NCI-H2171 treated with DMSO at 0.1 percent for 48 hours (cell line): Measurements from ENCODE around the gene GJB5.
"Not testable (repeated sequence)": the region's sequence is repeated elsewhere in the genome, so short reads cannot be mapped to it uniquely, and the experiment has no call there.

ENCODE experiments used
- DNase-seq: peaks from one replicate; lab custom pipeline; 2025; lab: John Stamatoyannopoulos, UW

Gene GJB5

GRCh38 chr1:34754964-34755637 is at the start of gene GJB5:
Gene GJB5, plus strand, starts transcription at chr1:34755047. Its CDS starts 2,284 bp downstream, at chr1:34757331.
- DNase-seq = peak; percentile 72

- DNase-seq = no peak
Measured at GRCh38 chr1:34705077-34705476, 49.8 kb upstream of the GJB5 start.

- no peak for DNase-seq
Measured at GRCh38 chr1:34708106-34708505, 46.7 kb upstream of the GJB5 start.

- no peak for DNase-seq
Measured at GRCh38 chr1:34709547-34709946, 45.3 kb upstream of the GJB5 start.

GRCh38 chr1:34710812-34711211 is 44.0 kb upstream of the GJB5 start:
- DNase-seq = no peak

- no peak for DNase-seq
Measured at GRCh38 chr1:34711485-34711884, 43.4 kb upstream of the GJB5 start.

GRCh38 chr1:34712007-34712688 is 42.7 kb upstream of the GJB5 start:
- DNase-seq = no peak

GRCh38 chr1:34713443-34713842 is 41.4 kb upstream of the GJB5 start:
- no peak for DNase-seq

GRCh38 chr1:34714386-34714785 is 40.5 kb upstream of the GJB5 start:
- DNase-seq = no peak

GRCh38 chr1:34715139-34715538 is 39.7 kb upstream of the GJB5 start:
- DNase-seq = no peak

GRCh38 chr1:34721241-34721640 is 33.6 kb upstream of the GJB5 start:
- peak; percentile 62 for DNase-seq

GRCh38 chr1:34721646-34722355 is 33.0 kb upstream of the GJB5 start:
- peak; percentile 62 for DNase-seq

- no peak for DNase-seq
Measured at GRCh38 chr1:34726861-34727260, 28.0 kb upstream of the GJB5 start.

GRCh38 chr1:34730485-34730884 is 24.4 kb upstream of the GJB5 start:
- DNase-seq = no peak

- not testable (repeated sequence) for DNase-seq
Measured at GRCh38 chr1:34732831-34733230, 22.0 kb upstream of the GJB5 start.

GRCh38 chr1:34736692-34737091 is 18.2 kb upstream of the GJB5 start:
- DNase-seq = peak; percentile 6

GRCh38 chr1:34737236-34737635 is 17.6 kb upstream of the GJB5 start:
- not testable (repeated sequence) for DNase-seq

- DNase-seq = no peak
Measured at GRCh38 chr1:34739613-34740012, 15.2 kb upstream of the GJB5 start.

GRCh38 chr1:34740161-34740868 is 14.5 kb upstream of the GJB5 start:
- no peak for DNase-seq

GRCh38 chr1:34742667-34743270 is 12.1 kb upstream of the GJB5 start:
- peak; percentile 53 for DNase-seq

- no peak for DNase-seq
Measured at GRCh38 chr1:34743775-34744174, 11.1 kb upstream of the GJB5 start.

- DNase-seq = no peak
Measured at GRCh38 chr1:34744851-34745250, 10.0 kb upstream of the GJB5 start.
